ENCODE measurements around the gene FAM90A1.
A peak's percentile ranks its signal among the peaks of the same experiment; 100 is the strongest.
"Not testable (repeated sequence)": the region's sequence is repeated elsewhere in the genome, so short reads cannot be mapped to it uniquely, and the experiment has no call there.

Gene FAM90A1

DNA sequence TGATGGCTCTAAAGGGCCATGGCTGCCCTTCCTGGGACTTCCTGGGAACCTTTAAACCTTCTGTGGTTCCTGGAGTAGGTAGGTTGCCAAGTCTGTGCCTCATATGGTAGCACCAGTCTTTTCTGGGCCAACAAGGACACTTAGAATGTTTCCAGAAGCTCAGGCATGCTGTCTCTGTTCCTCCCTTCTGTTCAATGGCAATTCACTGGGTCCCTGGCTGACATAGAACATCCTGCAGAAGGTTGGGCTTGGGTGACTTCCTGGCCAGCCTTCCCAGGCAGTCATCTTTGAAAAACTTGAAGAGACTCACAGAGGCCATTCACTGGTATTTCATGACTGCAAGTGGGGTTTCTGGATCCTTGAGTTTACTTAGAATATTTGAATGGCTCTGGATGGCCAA, 46.1 kb downstream of the FAM90A1 start:
- DNase-seq (ENCODE audit: insufficient read length, low spot score); FAIRE-seq: not testable (repeated sequence)

GRCh38 chr12:8179989-8180585, 47.3 kb downstream of the FAM90A1 start:
- TF ChIP-seq POLR2A (IDR thresholded peaks at IDR 0.05; ENCODE audit: low read depth, low read length), result peak; percentile 29; the same call in 1 of the 2 replicates
- FAIRE-seq (peak; percentile 30), DNase-seq (ENCODE audit: insufficient read length, low spot score) (peak; percentile 28)

DNA sequence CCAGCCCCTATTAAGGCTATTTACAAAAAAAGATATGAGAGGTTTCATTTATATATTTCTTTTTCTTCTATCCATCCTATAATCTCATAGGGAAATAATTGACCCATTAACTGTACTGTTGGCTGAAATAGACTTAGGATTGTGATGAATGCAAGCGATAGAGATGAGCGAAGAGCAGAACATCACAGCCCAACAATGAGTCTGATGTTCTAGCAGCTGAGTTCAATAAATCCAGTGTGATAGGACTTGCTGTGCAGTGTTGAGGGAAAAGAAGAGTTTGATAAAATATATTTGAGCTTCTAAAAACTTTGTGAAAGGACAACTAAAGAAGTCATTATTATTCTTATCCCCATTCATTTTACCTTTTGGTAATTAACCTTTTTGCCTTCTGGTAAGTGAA, 54.5 kb downstream of the FAM90A1 start:
- FAIRE-seq; DNase-seq (ENCODE audit: insufficient read length, low spot score): not testable (repeated sequence)
